GM21423 (cell line): Measurements from ENCODE around the gene EPN3.

ENCODE experiments used
- ATAC-seq: cut with Tn5 transposase; IDR thresholded peaks from one replicate; pipeline ENCODE4 v1.9.1; 2021; ENCODE audit warnings: mild to moderate bottlenecking, moderate library complexity; ENCODE audit not compliant: unreplicated experiment

EPN3 gene

DNA sequence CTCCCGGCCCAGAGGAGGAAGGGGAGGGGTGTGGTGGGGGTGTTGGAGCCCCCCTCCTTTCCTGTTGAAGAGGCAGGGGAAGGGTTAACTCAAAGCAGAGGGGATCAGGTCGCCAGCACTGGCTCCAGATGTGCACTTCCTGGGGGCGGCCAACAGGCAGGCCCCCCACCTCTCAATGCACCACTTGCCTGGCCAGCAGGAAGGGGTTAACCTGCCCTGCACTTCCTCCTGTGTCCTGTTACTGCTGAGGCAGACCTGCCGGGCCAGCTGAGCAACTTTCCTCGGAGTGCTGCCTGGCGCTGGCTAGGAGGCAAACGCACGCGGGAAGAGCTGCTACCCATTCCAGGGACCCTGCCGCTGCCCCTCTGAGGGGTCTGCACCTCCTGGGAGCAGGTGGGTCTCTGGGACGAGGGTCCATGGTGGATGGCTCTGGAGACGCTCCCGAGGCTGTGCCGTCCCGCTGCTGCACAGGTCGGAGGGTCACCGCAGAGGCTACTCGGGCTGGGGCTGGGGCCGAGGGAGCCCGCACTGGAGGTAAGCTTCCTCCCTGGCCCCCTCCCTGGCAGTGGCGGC lies at the start of gene EPN3:
Gene EPN3, plus strand, starts transcription at position 284 of the 573 bp plus-strand sequence. CDS start 3,822 bp downstream, outside the sequence.
- ATAC-seq: no peak

DNA sequence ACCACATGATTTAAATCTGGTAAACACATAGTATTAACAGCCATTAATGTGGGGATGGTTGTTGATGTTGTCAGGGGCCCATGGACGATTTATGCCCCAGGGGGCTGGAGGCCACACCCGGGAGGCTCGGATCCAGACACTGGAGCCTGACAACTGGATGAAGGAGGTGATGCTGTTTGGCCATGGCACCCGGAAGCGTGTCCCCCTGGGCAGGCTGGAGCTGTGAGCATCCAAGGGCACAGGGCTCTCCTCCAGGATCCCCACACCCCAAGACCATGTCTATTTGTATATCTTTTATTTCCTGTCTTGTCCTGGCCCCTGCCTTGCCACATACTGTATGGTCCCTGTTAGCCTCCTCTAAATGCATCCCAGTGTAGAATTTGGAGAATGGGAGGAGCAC lies 49.3 kb upstream of the EPN3 start:
- no peak for ATAC-seq

DNA sequence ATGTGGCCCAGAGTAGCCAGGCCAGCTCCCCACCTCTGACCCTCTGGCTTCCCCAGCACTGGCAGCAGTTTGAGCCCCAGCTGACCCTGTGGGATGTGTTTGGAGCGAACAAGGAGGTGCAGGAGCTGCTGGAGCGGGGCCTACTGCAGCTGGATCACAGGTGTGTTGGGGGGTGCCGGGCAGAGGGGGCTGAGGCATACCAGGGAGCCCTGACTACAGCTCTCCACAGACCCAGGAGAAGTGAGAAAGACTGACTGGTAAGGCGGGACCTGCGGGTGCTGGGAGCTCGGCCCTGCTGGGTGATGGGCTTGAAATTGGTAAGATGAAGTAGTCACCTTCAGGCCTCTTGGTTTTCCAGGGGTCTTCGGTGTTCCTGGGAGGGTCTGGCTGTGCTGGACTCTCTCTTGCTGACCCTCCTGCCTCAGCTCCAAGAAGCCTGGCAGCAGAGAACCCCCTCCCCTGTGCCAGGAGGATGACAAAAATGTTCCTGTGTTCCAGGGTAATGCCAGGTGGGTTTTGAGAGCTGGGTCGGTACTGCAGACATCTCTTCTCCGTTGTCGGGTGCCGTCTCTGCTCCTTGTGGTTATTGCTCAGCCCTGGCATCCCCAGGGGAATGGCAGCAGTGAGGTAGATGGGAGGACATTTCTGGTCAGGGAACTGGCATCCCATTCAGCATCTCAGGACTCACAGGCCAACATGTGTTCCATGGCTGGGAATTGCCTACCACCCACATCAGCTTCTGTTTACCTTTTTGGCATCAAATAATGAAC lies 48.0 kb upstream of the EPN3 start:
- no peak for ATAC-seq

DNA sequence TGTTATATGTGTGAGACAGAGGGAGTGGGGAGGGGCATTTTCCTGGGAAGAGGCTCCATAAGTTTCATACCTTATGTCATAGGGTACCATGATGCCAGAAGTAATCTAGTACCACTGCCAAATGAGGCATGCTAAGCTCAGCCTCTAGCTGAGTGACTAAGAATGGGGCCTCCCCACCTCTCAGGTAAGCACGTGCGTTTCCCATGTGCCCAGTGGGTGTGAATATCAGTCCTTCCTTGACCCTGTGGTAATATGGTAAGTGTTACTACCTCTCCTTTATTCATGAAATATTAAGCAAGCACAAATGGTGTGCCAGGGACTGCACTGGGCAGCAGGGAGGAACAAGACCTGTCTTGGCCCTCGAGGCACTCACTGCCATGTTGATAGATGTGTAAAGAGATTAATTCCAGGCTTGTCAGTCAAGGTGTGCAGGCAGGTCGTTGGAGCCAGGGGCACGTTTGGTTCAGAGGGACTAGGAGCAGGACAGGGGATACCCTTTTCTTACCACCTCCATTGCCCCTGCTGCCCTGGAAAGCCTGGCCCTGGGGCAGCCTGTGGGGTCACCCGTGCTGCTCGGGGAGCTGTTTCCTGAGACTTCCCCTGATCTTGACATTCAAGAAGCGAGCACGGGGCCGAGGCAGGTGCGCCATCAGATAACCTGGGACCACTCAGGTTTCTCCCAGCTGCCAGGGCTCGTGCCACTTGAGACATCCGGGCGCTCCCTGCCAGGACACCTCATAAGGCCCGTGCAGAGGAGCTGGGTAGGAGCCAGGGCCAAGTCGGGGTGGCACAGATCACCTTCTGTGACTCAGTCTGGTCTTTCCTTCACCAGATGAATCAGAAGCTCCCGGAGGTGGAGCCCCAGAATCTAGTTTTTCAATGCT lies 45.1 kb upstream of the EPN3 start:
- no peak for ATAC-seq

DNA sequence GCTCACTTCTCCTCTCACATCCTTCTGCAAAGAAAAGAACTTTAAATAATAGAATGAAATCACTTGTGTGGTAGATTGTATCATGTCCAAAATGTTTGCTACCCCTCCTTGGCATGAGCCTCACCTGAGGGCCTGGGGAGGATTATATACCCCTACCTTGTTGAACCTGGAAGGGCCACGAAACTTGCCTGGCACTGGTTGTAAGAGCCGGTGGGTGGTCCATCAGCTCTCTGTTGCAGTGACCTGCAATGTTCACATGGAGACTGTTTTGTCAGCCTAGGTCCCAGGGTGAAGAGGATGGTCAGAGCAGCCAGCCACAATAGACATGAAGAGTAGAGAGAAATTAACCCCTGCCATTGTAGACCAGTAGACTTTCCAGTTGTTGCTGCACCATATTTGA lies 43.7 kb upstream of the EPN3 start:
- ATAC-seq: no peak

DNA sequence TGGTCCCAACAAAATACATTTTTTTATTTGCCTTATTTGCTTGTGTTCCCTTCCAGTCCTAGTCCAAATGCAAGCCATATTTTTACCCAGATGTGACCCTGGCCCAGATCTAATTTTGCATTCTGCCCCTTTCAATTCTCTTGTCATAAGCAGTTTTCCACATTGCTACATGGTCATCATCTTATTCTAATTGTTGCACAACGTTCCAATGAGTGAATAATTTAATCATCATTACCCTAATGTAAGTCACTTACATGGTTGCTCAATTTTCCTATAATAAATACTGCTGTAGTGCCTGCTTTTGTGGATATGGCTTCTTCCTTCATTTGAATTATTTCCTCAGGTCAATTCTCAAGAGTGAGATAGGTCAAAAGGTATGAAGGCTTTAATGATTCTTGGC lies 41.0 kb upstream of the EPN3 start:
- no peak for ATAC-seq

DNA sequence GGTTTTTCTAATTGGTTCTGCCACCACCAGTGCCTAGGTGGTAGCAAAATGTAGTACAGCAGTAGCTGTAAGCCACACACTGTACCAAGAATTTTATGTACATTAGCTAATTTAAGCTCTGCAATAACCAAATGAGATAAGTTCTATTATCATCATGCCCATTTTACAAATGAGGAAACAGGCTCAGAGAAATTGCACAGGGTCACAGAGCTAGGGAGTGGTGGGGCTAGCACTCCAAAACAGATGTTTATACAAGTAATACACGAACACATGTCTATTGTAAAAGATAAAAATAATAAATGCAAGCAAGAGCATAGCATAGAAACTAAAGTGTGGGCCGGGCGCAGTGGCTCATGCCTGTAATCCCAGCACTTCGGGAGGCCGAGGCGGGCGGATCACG lies 40.3 kb upstream of the EPN3 start:
- no peak for ATAC-seq

DNA sequence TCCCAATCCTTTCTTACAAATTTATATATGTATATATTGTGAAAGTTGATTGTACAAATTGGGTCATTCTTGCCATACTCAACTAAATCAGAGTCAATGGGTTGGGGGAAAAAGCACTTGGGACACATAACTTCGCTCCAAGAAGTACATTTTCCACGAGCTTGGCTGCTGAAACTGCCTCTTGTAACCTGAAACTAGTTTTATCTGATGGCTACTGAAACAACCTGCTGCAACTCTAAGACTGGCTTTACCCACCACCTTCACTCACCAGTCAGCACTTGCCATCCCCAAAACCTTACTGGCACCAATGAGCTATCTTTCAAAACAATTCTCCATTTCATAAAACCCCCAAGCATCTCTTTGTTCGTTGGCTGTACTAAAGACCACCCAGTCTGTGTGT lies 38.8 kb upstream of the EPN3 start:
- ATAC-seq: no peak

DNA sequence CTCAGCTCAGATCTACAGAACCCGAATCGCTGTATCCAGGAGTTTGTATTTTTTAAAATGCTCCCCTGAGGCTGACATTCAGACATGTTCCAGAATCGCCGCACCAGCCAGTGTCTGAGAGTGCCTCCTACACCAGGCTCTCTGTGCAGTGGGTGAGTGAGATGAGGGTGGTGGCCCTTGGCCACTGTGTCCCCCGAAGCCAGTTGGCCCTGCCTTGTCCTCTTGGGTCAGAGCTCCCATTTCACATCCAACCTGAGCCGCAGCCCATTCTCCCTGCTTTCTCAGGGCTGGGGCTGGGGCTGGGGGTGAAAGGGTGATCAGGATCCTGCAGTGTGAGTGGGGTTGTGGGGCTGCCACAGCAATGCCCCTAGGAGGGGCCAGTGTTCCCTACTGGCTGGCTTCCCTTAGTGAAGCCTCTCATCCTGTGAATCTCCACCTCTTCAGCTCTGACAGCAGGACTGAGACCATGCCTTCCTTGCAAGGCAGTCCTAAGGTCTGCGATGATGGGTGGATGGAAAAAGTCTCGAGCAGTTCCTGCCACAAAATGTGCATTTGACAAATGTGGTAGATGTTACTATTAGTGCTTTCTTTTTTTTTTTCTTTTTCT lies 37.2 kb upstream of the EPN3 start:
- ATAC-seq: no peak

DNA sequence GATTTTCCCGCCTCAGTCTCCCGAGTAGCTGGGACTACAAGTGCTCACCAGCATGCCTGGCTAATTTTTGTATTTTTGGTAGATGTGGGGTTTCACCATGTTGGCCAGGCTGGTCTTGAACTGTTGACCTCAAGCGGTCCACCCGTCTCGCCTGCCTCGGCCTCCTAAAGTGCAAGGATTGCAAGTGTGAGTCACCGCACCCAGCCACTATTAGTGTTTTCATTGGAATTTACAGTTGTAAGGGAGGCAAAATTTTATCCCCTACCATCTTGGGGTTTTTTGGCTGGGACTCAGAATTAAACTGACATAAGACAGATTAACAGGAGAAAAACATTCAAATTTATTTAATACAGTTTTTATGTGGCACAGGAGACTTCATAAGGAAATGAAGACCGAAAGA lies 36.6 kb upstream of the EPN3 start:
- no peak for ATAC-seq

DNA sequence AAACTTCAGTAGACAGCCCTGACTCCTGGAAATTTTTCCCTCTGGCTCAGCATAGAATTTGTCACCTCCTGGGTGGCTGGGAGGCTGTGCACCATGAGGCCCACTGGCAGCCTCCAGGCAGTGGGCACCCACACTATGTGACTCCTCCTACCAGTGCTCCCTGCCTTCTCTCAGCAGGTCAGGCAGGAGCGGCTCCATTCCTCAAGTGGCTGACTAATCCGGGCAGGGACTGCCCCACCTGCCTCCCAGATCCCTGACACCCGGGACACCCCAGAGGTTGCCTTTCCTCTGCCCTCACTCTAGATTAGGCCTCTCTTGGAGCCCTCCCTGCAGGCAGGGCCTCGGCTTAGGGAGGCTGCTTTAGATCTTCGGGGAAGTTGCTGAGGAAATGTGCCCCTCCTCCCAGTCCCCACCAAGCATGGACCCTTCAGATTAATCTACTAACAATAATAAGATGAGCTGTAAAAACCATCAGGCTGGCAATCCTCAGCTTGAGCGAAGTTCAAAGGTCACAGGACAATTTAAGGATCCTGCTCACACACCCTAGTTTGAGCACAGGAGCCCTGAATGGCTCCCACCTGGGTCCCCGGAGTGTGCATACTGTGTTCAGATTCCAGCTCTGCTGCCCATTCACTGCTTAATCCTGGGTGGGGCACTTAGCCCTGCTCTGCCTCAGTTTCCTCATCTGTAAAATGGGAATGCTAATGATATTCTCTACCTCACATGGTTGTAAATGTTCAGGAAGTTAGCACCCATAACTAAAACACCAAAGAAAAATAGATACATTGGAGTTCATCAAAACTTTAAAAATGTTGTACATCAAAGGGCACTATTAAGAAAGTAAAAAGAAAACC lies 34.3 kb upstream of the EPN3 start:
- ATAC-seq: no peak

DNA sequence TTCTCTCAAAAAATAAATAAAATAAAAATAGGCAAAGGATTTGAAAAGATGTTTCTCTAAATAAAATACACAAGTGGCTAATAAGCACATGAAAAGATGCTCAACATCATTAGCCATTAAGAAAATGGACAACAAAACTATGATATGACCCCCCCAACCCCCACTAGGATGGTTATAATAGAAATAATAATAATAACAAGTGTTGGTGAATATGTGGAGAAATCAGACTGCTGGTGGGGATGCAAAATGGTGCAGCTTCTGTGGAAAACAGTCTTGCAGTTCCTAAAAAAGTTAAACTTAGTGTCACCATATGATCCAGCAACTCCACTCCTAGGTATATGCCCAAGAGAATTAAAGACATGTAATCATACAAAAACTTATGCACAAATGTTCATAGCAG lies 33.3 kb upstream of the EPN3 start:
- ATAC-seq: no peak

DNA sequence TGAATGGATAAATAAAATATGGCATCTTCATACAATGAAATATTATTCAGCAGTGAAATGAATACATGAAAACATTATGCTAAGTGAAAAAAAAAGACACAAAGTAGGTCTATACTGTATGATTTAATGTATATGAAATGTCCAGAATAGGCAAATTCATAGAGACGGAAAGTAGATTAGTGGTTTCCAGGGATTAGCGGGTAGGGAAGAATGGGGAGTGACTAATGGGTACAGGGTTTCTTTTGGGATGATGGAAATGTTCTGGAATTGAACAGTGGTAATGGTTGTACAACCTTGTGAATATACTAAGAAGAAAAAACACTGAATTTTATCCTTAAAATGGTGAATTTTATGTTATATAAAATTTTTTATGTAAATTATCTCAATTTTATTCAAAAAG lies 32.8 kb upstream of the EPN3 start:
- ATAC-seq: no peak

DNA sequence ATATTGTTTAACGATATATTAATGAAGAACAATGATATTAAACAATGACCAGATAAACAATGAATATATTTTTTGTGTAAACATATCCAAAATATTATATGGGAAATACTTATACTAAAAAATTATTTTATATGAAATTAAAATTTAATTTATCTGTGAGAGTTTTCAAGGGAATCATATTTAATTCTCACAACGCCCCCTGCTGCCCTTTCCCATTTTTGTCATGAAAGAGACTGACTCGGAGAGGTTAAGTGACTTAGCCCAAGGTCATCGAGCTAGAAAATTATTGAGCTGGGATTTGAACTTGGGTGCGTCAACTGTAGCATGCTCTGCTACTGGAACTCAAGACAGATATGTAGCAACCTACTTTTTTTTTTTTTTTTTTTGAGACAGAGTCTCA lies 31.5 kb upstream of the EPN3 start:
- ATAC-seq: no peak

DNA sequence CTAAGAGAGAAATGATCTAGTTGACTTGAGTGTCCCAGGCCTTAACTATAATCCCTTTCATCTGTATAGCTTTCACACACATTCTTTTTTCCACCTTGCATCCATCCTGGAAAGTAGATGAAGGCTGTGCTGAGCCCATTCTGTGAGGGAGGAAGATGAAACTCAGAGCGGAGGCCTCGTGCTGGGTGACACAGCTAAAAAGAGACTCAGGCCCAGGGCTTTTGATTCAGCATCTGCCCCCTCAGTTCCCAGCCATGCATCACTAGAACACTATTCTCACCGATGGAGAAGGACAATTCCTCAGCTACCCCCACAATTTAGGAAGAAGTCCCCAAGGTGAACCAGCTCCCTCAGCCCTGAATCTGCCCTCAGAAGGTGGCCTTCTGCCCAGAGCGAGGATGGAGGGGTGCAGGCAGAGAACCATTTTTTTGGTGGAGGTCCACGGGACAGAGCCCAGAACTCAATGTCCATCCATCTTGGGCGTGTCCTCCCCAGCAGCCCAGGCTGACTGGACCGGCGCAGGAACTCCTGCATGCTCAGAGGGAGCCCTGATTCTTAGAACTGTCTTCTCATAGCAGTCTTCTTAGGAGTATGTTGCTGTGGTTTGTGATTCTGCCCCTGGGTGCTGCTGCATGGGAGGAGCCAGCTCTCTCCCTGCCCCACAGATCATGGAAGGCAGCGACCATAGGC lies 30.1 kb upstream of the EPN3 start:
- no peak for ATAC-seq

DNA sequence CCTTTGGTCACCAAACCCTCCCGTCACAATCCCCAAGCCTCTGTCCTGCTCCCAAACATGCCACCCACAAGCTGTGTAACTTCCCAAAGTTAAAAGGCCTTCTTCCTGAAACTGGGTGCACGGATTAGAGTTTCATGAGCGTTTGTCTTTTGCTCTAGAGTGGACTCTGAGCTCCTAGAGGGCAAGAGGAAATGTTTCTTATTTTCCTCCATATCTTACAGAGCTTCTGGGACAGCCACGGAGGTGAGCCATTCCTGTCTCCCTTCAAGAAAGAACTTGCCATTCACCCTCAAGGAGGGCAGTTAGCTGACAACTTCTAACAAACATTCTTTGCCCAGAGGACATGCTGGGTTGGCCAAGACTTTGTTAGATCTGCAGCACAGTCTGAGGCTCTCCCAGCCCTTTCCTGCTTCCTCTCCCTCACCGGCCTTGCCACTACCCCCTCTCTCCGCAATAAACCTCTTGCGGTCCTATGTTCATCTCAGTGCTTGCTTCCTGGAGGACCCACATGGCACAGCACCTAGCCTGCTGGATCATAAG lies 26.9 kb upstream of the EPN3 start:
- ATAC-seq: no peak

DNA sequence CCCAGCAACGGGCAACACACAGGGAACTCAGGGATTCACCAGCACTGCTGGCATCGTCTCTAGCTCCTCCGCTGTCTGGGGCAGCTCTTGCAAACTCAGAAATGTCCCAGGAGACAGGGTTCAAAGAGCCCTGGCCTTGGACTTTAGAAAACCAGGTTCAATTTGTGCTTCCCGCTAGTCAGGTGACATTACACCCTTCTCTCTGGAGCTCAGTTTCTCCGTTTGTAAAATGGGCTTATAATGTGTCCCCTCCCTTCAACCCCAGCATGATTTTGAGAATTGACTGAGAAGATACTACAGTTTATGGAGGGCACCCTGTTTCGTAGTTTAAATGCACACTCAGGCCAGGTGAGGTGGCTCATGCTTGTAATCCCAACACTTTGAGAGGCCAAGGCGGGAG lies 26.2 kb upstream of the EPN3 start:
- ATAC-seq: no peak

DNA sequence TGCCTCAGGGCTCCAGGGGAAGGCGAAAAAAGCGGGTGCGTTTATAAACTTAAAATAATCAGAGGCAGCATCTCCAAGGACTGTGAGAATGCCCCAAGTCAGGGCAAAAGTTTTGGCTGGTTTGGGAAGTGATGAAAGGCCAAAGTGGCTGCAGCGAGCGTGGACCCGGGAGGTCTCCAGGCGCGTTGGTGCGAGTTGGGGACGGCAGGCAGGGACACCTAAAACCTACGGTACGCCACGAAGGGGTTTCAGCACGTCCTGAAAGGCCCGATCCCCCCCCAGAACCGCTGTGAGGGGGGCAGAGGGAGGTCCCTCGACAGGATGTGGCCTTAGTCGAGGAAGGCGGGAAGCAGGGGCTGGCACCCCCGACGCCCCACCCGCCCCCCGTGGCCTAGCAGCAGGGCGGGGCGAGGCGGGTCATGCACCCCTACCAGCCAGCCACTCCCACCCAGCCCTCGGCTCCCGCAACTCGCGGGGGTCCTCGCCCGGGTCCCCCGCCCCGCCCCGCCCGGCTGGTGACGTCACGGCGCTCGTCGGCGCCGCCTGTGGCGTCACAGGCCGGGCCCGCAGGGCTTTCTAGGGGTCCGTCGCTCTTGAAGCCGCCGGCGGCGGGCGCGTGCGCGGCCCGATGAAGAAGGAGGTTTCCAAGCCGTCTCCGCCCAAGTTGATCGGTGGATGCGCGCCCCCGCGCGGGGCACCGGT lies 24.5 kb upstream of the EPN3 start, which contains the start of gene MYCBPAP:
Gene MYCBPAP, plus strand, starts transcription at position 569 of the 702 bp plus-strand sequence. CDS start 236 bp downstream, outside the sequence.
- no peak for ATAC-seq
